NCI-H146 treated with DMSO at 0.1 percent for 48 hours (cell line): Measurements from ENCODE around the gene PLXNA4.

Experiments used
- DNase-seq: peaks from one replicate; lab custom pipeline; 2025; ENCODE audit not compliant: unreplicated experiment; lab: John Stamatoyannopoulos, UW

PLXNA4 gene

GRCh38 chr7:132536654-132537395 lies 39.4 kb downstream of the PLXNA4 start:
- no peak for DNase-seq

- no peak for DNase-seq
Observed at GRCh38 chr7:132533916-132534315, 42.4 kb downstream of the PLXNA4 start.

GRCh38 chr7:132532281-132532680 lies 44.0 kb downstream of the PLXNA4 start:
- DNase-seq = no peak

GRCh38 chr7:132531562-132531961 lies 44.7 kb downstream of the PLXNA4 start:
- no peak for DNase-seq

- no peak for DNase-seq
Observed at GRCh38 chr7:132528695-132529094, 47.6 kb downstream of the PLXNA4 start.

GRCh38 chr7:132527467-132528410 lies 48.5 kb downstream of the PLXNA4 start:
- DNase-seq = no peak

- DNase-seq = no peak
Observed at GRCh38 chr7:132526111-132526740, 50.0 kb downstream of the PLXNA4 start.

- no peak for DNase-seq
Observed at GRCh38 chr7:132521423-132521822, 54.8 kb downstream of the PLXNA4 start.

- no peak for DNase-seq
Observed at GRCh38 chr7:132520591-132521280, 55.5 kb downstream of the PLXNA4 start.

- DNase-seq = no peak
Observed at GRCh38 chr7:132519936-132520335, 56.3 kb downstream of the PLXNA4 start.

- no peak for DNase-seq
Observed at GRCh38 chr7:132518839-132519173, 57.5 kb downstream of the PLXNA4 start.

GRCh38 chr7:132518102-132518838 lies 58.0 kb downstream of the PLXNA4 start:
- no peak for DNase-seq

- no peak for DNase-seq
Observed at GRCh38 chr7:132516042-132516840, 60.0 kb downstream of the PLXNA4 start.

GRCh38 chr7:132515181-132515580 lies 61.1 kb downstream of the PLXNA4 start:
- DNase-seq = no peak

- DNase-seq = no peak
Observed at GRCh38 chr7:132514430-132514829, 61.8 kb downstream of the PLXNA4 start.

- no peak for DNase-seq
Observed at GRCh38 chr7:132511921-132512320, 64.3 kb downstream of the PLXNA4 start.

- DNase-seq = no peak
Observed at GRCh38 chr7:132511387-132511786, 64.9 kb downstream of the PLXNA4 start.

- no peak for DNase-seq
Observed at GRCh38 chr7:132509643-132510042, 66.6 kb downstream of the PLXNA4 start.

- DNase-seq = no peak
Observed at GRCh38 chr7:132508724-132509353, 67.4 kb downstream of the PLXNA4 start.
